Body of pancreas (tissue), 4 donors: Measurements from ENCODE around the gene PROX2.

Source experiments
- CTCF ChIP-seq, 7 experiments: fragments of 450-650 bp in 4 of 7; fragments of 200-600 bp in 3 of 7; sonication (generic) in 3 of 7; IDR thresholded peaks; one replicate each; pipeline ENCODE4 v1.5.1; 2016 to 2019; ENCODE audit warnings: antibody characterized with exemption in 7 of 7
- POLR2A ChIP-seq, 3 donors: fragments of 450-650 bp; IDR thresholded peaks; one replicate each; pipeline ENCODE4 v1.6.1; 2016; ENCODE audit warnings: antibody characterized with exemption in 3 of 3, mild to moderate bottlenecking in 2 of 3

- TF ChIP-seq CTCF (IDR thresholded peaks at IDR 0.05) (no peak), POLR2A (IDR thresholded peaks at IDR 0.05) (no peak)
Observed at GRCh38 chr14:74917646-74918081, 41.7 kb upstream of the PROX2 start.
